PC-9 (cell line): Measurements from ENCODE around the gene CARMIL1. TPM values are rescaled to one million over a fixed set of nuclear protein-coding genes. Genes with fewer than 3 reads are reported as not detected.

Source experiments
- BruUV-seq: library from RNA; stranded (reverse); fragments of 400-500 nt; replicated peaks from 2 replicates; lab custom pipeline; 2021; lab: Mats Ljungman, UMichigan
- CTCF ChIA-PET: fragments of 300-600 bp; sonication (Branson Sonifier 250); formaldehyde crosslinking; loops from one replicate; lab custom pipeline; 2022; ENCODE audit warnings: antibody characterized with exemption; lab: Charles Lee
- POLR2A ChIA-PET: fragments of 300-600 bp; sonication (Branson Sonifier 250); formaldehyde crosslinking; loops from one replicate; lab custom pipeline; 2022; ENCODE audit warnings: antibody characterized with exemption; ENCODE audit not compliant: unreplicated experiment; lab: Charles Lee
- DNase-seq, 2 experiments: peaks; one replicate each; pipeline versions ENCODE4 v3.0.0 to v3.0.0-alpha.2; 2015 to 2022; ENCODE audit warnings: mixed read lengths in 1 of 2
- H2AFZ ChIP-seq: fragments of 200-600 bp; sonication (generic); 2 replicates; pipeline ENCODE4 v1.8.1; 2017; ENCODE audit warnings: antibody characterized with exemption
- H3F3A ChIP-seq: fragments of 200-600 bp; sonication (generic); 2 replicates; pipeline ENCODE4 v1.8.1; 2017; ENCODE audit warnings: antibody characterized with exemption, mild to moderate bottlenecking, low read depth; ENCODE audit not compliant: insufficient read depth
- H3K27ac ChIP-seq: fragments of 200-600 bp; sonication (generic); 2 replicates; pipeline ENCODE4 v1.6.1; 2016; ENCODE audit warnings: mixed run types
- H3K27me3 ChIP-seq: fragments of 200-600 bp; sonication (generic); 2 replicates; pipeline ENCODE4 v1.6.1; 2016; ENCODE audit warnings: low read depth, mixed run types; ENCODE audit not compliant: insufficient read depth
- H3K36me3 ChIP-seq: fragments of 200-600 bp; sonication (generic); 2 replicates; pipeline ENCODE4 v1.6.1; 2016; ENCODE audit warnings: low read depth, mixed run types
- H3K4me1 ChIP-seq: fragments of 200-600 bp; sonication (generic); replicated peaks from 2 replicates; pipeline ENCODE4 v1.6.1; 2016; ENCODE audit warnings: mixed run types; ENCODE audit not compliant: insufficient read depth
- H3K4me2 ChIP-seq: fragments of 200-600 bp; sonication (generic); 2 replicates; pipeline ENCODE4 v1.6.1; 2017; ENCODE audit warnings: mixed run types
- H3K4me3 ChIP-seq: fragments of 200-600 bp; sonication (generic); 2 replicates; pipeline ENCODE4 v1.6.1; 2016; ENCODE audit warnings: mixed run types
- H3K79me2 ChIP-seq: fragments of 200-600 bp; sonication (generic); 2 replicates; pipeline ENCODE4 v1.6.1; 2017; ENCODE audit warnings: low read depth, mixed run types
- H3K9me2 ChIP-seq: fragments of 200-600 bp; sonication (generic); 2 replicates; pipeline ENCODE4 v1.8.1; 2017; ENCODE audit warnings: mild to moderate bottlenecking; ENCODE audit not compliant: insufficient read depth
- H3K9me3 ChIP-seq: fragments of 200-600 bp; sonication (generic); 2 replicates; pipeline ENCODE4 v1.8.1; 2016; ENCODE audit warnings: low read depth; ENCODE audit not compliant: insufficient read depth
- H4K20me1 ChIP-seq: fragments of 200-600 bp; sonication (generic); 2 replicates; pipeline ENCODE4 v1.8.1; 2017; ENCODE audit not compliant: insufficient read depth
- CTCF ChIP-seq: fragments of 200-600 bp; sonication (generic); conservative IDR thresholded peaks from 2 replicates; pipeline ENCODE4 v1.6.1; 2017; ENCODE audit warnings: mixed run types, antibody characterized with exemption, mild to moderate bottlenecking, moderate library complexity
- EZH2 ChIP-seq: fragments of 200-600 bp; sonication (generic); IDR thresholded peaks from 2 replicates; pipeline ENCODE4 v1.8.0; 2017; ENCODE audit warnings: antibody characterized with exemption, low read depth
- intact Hi-C: fragments of 100-400 bp; cut with micrococcal nuclease; formaldehyde crosslinking; loops from one replicate; pipeline ENCODE4 v1.10.0; 2022; ENCODE audit not compliant: unreplicated experiment
- total RNA-seq: library from RNA; stranded (reverse); gene quantifications from 2 replicates; pipeline ENCODE4 v1.2.3, GENCODE V29; 2021

Gene CARMIL1
- total RNA-seq, 1 experiment from 2014 or later, result 33.1 TPM

GRCh38 chr6:25369036-25369432 lies 89.9 kb downstream of the CARMIL1 start:
- no peak overlapping the region for H3K4me2 ChIP-seq
- TF ChIP-seq EZH2 (no peak), CTCF (no peak)
- peaks cover 7% of the 10 kb centered on the region; the same call in 1 of the 2 replicates for H3K4me1 ChIP-seq
- ChIA-PET CTCF (no interaction called here), POLR2A (interaction anchor here (0.7 kb wide), 1 partner anchor 103 kb away, joined by 6 read pairs; no protein-coding TSS in a partner anchor)
- no peak overlapping the region for H3K27ac ChIP-seq
- no peaks in the 10 kb centered on the region for H3K9me3 ChIP-seq
- H3K36me3 ChIP-seq, result no peaks in the 10 kb centered on the region
- H3K9me2 ChIP-seq, result 0 out of 2 replicates have a peak, but pooled peaks cover 3% of the 10 kb centered on the region
- no peaks in the 10 kb centered on the region for H3K27me3 ChIP-seq
- peaks cover 51% of the 10 kb centered on the region for H3K79me2 ChIP-seq
- H4K20me1 ChIP-seq, result no peaks in the 10 kb centered on the region; the same call in 1 of the 2 replicates
- DNase-seq, result no peak
- H2AFZ ChIP-seq, result no peak overlapping the region
- BruUV-seq, result no TSS peak
- intact Hi-C loops, result no loop called here
- H3K4me3 ChIP-seq, result no peak overlapping the region
- H3F3A ChIP-seq, result no peaks in the 10 kb centered on the region

- CTCF ChIA-PET, result no interaction called here
- intact Hi-C loops, result no loop called here
- no peak for TF ChIP-seq CTCF
- H3K4me1 ChIP-seq, result peaks cover 7% of the 10 kb centered on the region; the same call in 1 of the 2 replicates
- H3K27ac ChIP-seq, result no peak overlapping the region
- H3K79me2 ChIP-seq, result peaks cover 51% of the 10 kb centered on the region
- H3K9me3 ChIP-seq, result no peaks in the 10 kb centered on the region
- H3K4me2 ChIP-seq, result no peak overlapping the region
- no peak for DNase-seq
- H4K20me1 ChIP-seq, result no peaks in the 10 kb centered on the region; the same call in 1 of the 2 replicates
- H3K36me3 ChIP-seq, result no peaks in the 10 kb centered on the region
- BruUV-seq, result no TSS peak
- 0 out of 2 replicates have a peak, but pooled peaks cover 3% of the 10 kb centered on the region for H3K9me2 ChIP-seq
- H3K27me3 ChIP-seq, result no peaks in the 10 kb centered on the region
- H2AFZ ChIP-seq, result no peak overlapping the region
- H3F3A ChIP-seq, result no peaks in the 10 kb centered on the region
- POLR2A ChIA-PET, result interaction anchor here (0.7 kb wide), 1 partner anchor 103 kb away, joined by 6 read pairs; no protein-coding TSS in a partner anchor
- H3K4me3 ChIP-seq, result no peak overlapping the region
Measured at GRCh38 chr6:25369433-25370177, 90.4 kb downstream of the CARMIL1 start.

GRCh38 chr6:25370178-25371036 lies 91.2 kb downstream of the CARMIL1 start:
- POLR2A ChIA-PET, result interaction anchor here (0.6 to 0.7 kb wide), 2 partner anchors 32 to 267 kb away, joined by 5 to 7 read pairs; no protein-coding TSS in a partner anchor

More at GRCh38 chr6:25370178-25371036, 91.2 kb downstream of the CARMIL1 start:
- Histone ChIP-seq H3K79me2 (peaks cover 47% of the 10 kb centered on the region), H3K27ac (no peak overlapping the region), H3K4me1 (peaks cover 7% of the 10 kb centered on the region; the same call in 1 of the 2 replicates), H3F3A (no peaks in the 10 kb centered on the region), H3K36me3 (no peaks in the 10 kb centered on the region), H3K9me3 (no peaks in the 10 kb centered on the region), H3K4me3 (no peak overlapping the region), H3K9me2 (0 out of 2 replicates have a peak, but pooled peaks cover 3% of the 10 kb centered on the region), H3K27me3 (no peaks in the 10 kb centered on the region), H4K20me1 (no peaks in the 10 kb centered on the region; the same call in 1 of the 2 replicates), H3K4me2 (no peak overlapping the region), H2AFZ (no peak overlapping the region)
- BruUV-seq, result no TSS peak
- TF ChIP-seq CTCF (no peak), EZH2 (no peak)
- CTCF ChIA-PET, result no interaction called here
- DNase-seq, result no peak
- intact Hi-C loops, result no loop called here
